Adrenal gland (tissue), 12 donors: ENCODE data around the gene MARCHF3. TPM values are rescaled to one million over a fixed set of nuclear protein-coding genes. Genes with fewer than 3 reads are reported as not detected.
A peak's percentile ranks its signal among the peaks of the same experiment; 100 is the strongest.

ENCODE experiments used
- DNase-seq, 7 donors: peaks; one replicate each; pipeline ENCODE4 v3.0.0-alpha.2; 2019 to 2020
- H3K27ac ChIP-seq, 5 donors: fragments of 200-600 bp; sonication (generic) in 4 of 5; 1 replicate in 3 of 5; 2 replicates in 2 of 5; pipeline versions ENCODE4 v1.5.1 to v1.8.0; 2016 to 2020; ENCODE audit warnings: mild to moderate bottlenecking in 1 of 5
- H3K27me3 ChIP-seq: fragments of 200-600 bp; 2 replicates; pipeline ENCODE4 v1.8.0; 2021
- H3K36me3 ChIP-seq, 2 donors: fragments of 200-600 bp; replicated peaks in 1 of 2; 1 replicate in 1 of 2; 2 replicates in 1 of 2; pipeline versions ENCODE4 v1.5.1 to v1.8.0; 2018 to 2022
- H3K4me1 ChIP-seq, 2 donors: fragments of 200-600 bp; replicated peaks in 1 of 2; 1 replicate in 1 of 2; 2 replicates in 1 of 2; pipeline versions ENCODE4 v1.5.1 to v1.8.0; 2018 to 2021
- H3K4me3 ChIP-seq, 4 donors: fragments of 200-600 bp; sonication (generic) in 3 of 4; one replicate each; pipeline ENCODE4 v1.5.1; 2016 to 2018
- H3K9me3 ChIP-seq, 3 donors: fragments of 200-600 bp; sonication (generic) in 1 of 3; replicated peaks in 1 of 3; 1 replicate in 2 of 3; 2 replicates in 1 of 3; pipeline versions ENCODE4 v1.5.1 to v1.8.0; 2016 to 2021
- CTCF ChIP-seq, 6 experiments: fragments of 450-650 bp in 4 of 6; fragments of 200-600 bp in 2 of 6; sonication (generic) in 1 of 6; IDR thresholded peaks; 1 replicate in 5 of 6; 2 replicates in 1 of 6; pipeline versions ENCODE4 v1.5.1 to v1.8.0; 2016 to 2021; ENCODE audit warnings: antibody characterized with exemption in 6 of 6, mild to moderate bottlenecking in 2 of 6, moderate library complexity in 1 of 6
- POLR2A ChIP-seq, 2 donors: fragments of 450-650 bp; IDR thresholded peaks; one replicate each; pipeline ENCODE4 v1.6.1; 2017; ENCODE audit warnings: antibody characterized with exemption in 2 of 2, mild to moderate bottlenecking in 2 of 2, moderate library complexity in 1 of 2
- WGBS, 4 donors: extraction: QIAGEN DNeasy Blood & Tissue Kit in 2 of 4; methylation state at CpG; one replicate each; pipeline versions ENCODE4 v1.1.5 to v1.1.7; 2013 to 2017; 5-methylcytosine and 5-hydroxymethylcytosine counted together
- intact Hi-C, 2 donors: fragments of 100-400 bp; cut with DNase I; formaldehyde crosslinking; loops; one replicate each; pipeline versions ENCODE4 v1.14.1 to v1.15.0; 2022 to 2023
- polyA plus RNA-seq, 3 donors: library from polyadenylated mRNA; stranded (reverse); fragments of 200-250 nt in 2 of 3; fragments of 350-450 nt in 1 of 3; fragmentation: Illumina TruSeq in 1 of 3; extraction: RNeasy Lipid Tissue Mini Kit (QIAGEN cat#74804) in 1 of 3; gene quantifications; one replicate each; pipeline ENCODE4 v1.2.3, GENCODE V29; 2013 to 2014
- total RNA-seq, 9 donors: library from RNA; depleted of rRNA in 4 of 9; stranded (reverse); fragments of >200 nt in 4 of 9; fragments of 120-200 nt in 1 of 9; fragmentation: NEBNext Ultra II Directional in 1 of 9; extraction: Animal tissue kit (Norgen Biotek cat#: 25700) in 1 of 9; gene quantifications; one replicate each; pipeline versions ENCODE4 v1.1.0 to v1.2.4, GENCODE V29; 2013 to 2023
- donor health status: healthy with polysubstance abuse.
- donor health status: Bipolar disorder and iron deficiency.
- donor health status: DM: yes; HTN: yes; CAD: no.
- donor health status: DM: no; HTN: no; CAD: no.
- donor health status: DM: no; HTN: no; CAD: no.
- donor health status: DM: yes; HTN: yes; CAD: no.

Gene MARCHF3
- total and polyA plus RNA-seq, 12 donors = 3.9 to 48.9 (median 12.2) TPM

GRCh38 chr5:126848253-126848652 lies 182.1 kb downstream of the MARCHF3 start:
- Histone ChIP-seq H3K27ac (peak overlapping the region in 2 of 5 donors; percentile 60 to 75), H3K9me3 (no peaks in the 10 kb centered on the region), H3K4me1 (peaks cover 4 to 36% of the 10 kb centered on the region in 2 donors), H3K36me3 (no peaks in the 10 kb centered on the region), H3K4me3 (no peak overlapping the region), H3K27me3 (no peaks in the 10 kb centered on the region)
- intact Hi-C loops = loop anchor here in 1 of 2 donors (10.0 kb wide), 1 partner anchor 367 kb away; no protein-coding TSS in a partner anchor
- WGBS, 4 donors = 71 to 80% (median 75%) methylated on average over 8 of the region's 8 CpGs
- DNase-seq = no peak
- TF ChIP-seq CTCF (IDR thresholded peaks at IDR 0.05) (no peak), POLR2A (IDR thresholded peaks at IDR 0.05) (no peak)

GRCh38 chr5:126847826-126848251 lies 182.5 kb downstream of the MARCHF3 start:
- intact Hi-C loops = loop anchor here in 1 of 2 donors (10.0 kb wide), 1 partner anchor 367 kb away; no protein-coding TSS in a partner anchor
- no peaks in the 10 kb centered on the region for H3K36me3 ChIP-seq
- H3K4me3 ChIP-seq = no peak overlapping the region
- H3K4me1 ChIP-seq = peaks cover 4 to 36% of the 10 kb centered on the region in 2 donors
- no peaks in the 10 kb centered on the region for H3K9me3 ChIP-seq
- peak in 3 of 7 donors; percentile 31 to 62 (median 50) for DNase-seq
- WGBS, 4 donors = 23 to 36% (median 27%) methylated on average over 3 of the region's 3 CpGs
- H3K27ac ChIP-seq = peak overlapping the region in 2 of 5 donors; percentile 41 to 60
- H3K27me3 ChIP-seq = no peaks in the 10 kb centered on the region
- no peak for TF ChIP-seq CTCF (IDR thresholded peaks at IDR 0.05)
- no peak for TF ChIP-seq POLR2A (IDR thresholded peaks at IDR 0.05)

GRCh38 chr5:126847456-126847820 lies 182.9 kb downstream of the MARCHF3 start:
- H3K4me1 ChIP-seq = peaks cover 4 to 36% of the 10 kb centered on the region in 2 donors
- TF ChIP-seq POLR2A (IDR thresholded peaks at IDR 0.05) (no peak), CTCF (IDR thresholded peaks at IDR 0.05) (no peak)
- no peaks in the 10 kb centered on the region for H3K36me3 ChIP-seq
- no peaks in the 10 kb centered on the region for H3K27me3 ChIP-seq
- peak overlapping the region in 2 of 5 donors; percentile 41 to 60 for H3K27ac ChIP-seq
- no peak overlapping the region for H3K4me3 ChIP-seq
- DNase-seq = no peak
- intact Hi-C loops = loop anchor here in 1 of 2 donors (10.0 kb wide), 1 partner anchor 367 kb away; no protein-coding TSS in a partner anchor
- WGBS, 4 donors = 65 to 85% (median 78%) methylated on average over 4 of the region's 4 CpGs
- no peaks in the 10 kb centered on the region for H3K9me3 ChIP-seq

- Histone ChIP-seq H3K4me1 (peaks cover 4 to 36% of the 10 kb centered on the region in 2 donors), H3K27ac (peak overlapping the region in 2 of 5 donors; percentile 31 to 60), H3K36me3 (no peaks in the 10 kb centered on the region), H3K27me3 (no peaks in the 10 kb centered on the region), H3K4me3 (no peak overlapping the region), H3K9me3 (no peaks in the 10 kb centered on the region)
- WGBS, 4 donors = 68 to 82% (median 76%) methylated on average over 5 of the region's 5 CpGs
- DNase-seq = no peak
- TF ChIP-seq CTCF (IDR thresholded peaks at IDR 0.05) (no peak), POLR2A (IDR thresholded peaks at IDR 0.05) (no peak)
- intact Hi-C loops = loop anchor here in 1 of 2 donors (10.0 kb wide), 1 partner anchor 368 kb away; no protein-coding TSS in a partner anchor
These were observed 183.5 kb downstream of the MARCHF3 start for GRCh38 chr5:126846744-126847455.
